Upper lobe of left lung (tissue), 4 donors: ENCODE data around the gene FHIT.

Experiments
- EP300 ChIP-seq, 4 donors: sonication (generic); formaldehyde crosslinking; IDR thresholded peaks; one replicate each; pipeline ENCODE4 v1.5.1; 2017; ENCODE audit warnings: antibody characterized with exemption in 4 of 4, control low read depth in 2 of 4
- POLR2A ChIP-seq, 4 donors: fragments of 450-650 bp; IDR thresholded peaks; one replicate each; pipeline ENCODE4 v1.5.1; 2016 to 2017; ENCODE audit warnings: antibody characterized with exemption in 4 of 4, mild to moderate bottlenecking in 2 of 4
- POLR2AphosphoS5 ChIP-seq, 2 donors: sonication (generic); formaldehyde crosslinking; IDR thresholded peaks; one replicate each; pipeline ENCODE4 v1.5.1; 2017; ENCODE audit warnings: antibody characterized with exemption in 2 of 2
- TF ChIP-seq, protein P1 (sequence below), 6 experiments: fragments of 450-650 bp in 4 of 6; fragments of 200-600 bp in 2 of 6; sonication (generic) in 2 of 6; IDR thresholded peaks; one replicate each; pipeline ENCODE4 v1.5.1; 2016 to 2019; ENCODE audit warnings: antibody characterized with exemption in 6 of 6

DNA sequence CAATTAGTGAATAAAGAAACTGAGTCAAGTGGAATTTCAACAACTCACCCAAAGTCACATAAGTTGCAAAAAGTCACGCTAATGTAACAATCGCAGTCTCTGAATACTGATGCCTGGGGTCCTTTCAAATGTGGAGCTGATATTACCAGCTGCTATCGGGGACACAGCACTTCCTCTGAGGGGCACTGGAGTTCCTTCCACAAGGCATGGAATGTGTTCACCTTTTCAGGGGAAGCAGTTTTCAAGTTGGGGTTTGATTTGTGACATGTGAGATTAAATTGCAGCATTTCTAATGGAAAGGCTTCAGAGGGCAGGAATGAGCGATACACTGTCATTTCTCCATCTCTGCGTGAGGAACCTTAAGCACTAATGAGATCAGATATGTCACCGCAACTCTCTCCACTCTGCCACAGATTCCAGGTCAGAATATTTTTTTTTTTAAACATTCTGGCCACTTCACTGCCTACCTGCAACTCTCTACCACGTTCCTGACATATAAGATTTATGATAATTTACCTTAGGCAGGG, 1394.3 kb downstream of the FHIT start:
- TF ChIP-seq POLR2AphosphoS5 (IDR thresholded peaks at IDR 0.05) (no peak), POLR2A (IDR thresholded peaks at IDR 0.05) (no peak), EP300 (IDR thresholded peaks at IDR 0.05) (no peak)
- TF ChIP-seq, protein P1, sequence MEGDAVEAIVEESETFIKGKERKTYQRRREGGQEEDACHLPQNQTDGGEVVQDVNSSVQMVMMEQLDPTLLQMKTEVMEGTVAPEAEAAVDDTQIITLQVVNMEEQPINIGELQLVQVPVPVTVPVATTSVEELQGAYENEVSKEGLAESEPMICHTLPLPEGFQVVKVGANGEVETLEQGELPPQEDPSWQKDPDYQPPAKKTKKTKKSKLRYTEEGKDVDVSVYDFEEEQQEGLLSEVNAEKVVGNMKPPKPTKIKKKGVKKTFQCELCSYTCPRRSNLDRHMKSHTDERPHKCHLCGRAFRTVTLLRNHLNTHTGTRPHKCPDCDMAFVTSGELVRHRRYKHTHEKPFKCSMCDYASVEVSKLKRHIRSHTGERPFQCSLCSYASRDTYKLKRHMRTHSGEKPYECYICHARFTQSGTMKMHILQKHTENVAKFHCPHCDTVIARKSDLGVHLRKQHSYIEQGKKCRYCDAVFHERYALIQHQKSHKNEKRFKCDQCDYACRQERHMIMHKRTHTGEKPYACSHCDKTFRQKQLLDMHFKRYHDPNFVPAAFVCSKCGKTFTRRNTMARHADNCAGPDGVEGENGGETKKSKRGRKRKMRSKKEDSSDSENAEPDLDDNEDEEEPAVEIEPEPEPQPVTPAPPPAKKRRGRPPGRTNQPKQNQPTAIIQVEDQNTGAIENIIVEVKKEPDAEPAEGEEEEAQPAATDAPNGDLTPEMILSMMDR (IDR thresholded peaks at IDR 0.05), result no peak
